Measurements from ENCODE around the gene GDF7. TPM values are rescaled to one million over a fixed set of nuclear protein-coding genes. Genes with fewer than 3 reads are reported as not detected.

The GDF7 gene
- total RNA-seq, 1 donor from 2014 or later, result 11.6 TPM

GRCh38 chr2:20660506-20661420 is 6.2 kb upstream of the GDF7 start:
- Histone ChIP-seq H3K27ac (no peak overlapping the region), H3K27me3 (no peaks in the 10 kb centered on the region), H3K4me1 (peaks cover 0 to 7% of the 10 kb centered on the region in 2 donors), H3K9me3 (no peaks in the 10 kb centered on the region), H3K4me3 (no peak overlapping the region), H3K36me3 (no peaks in the 10 kb centered on the region)
- TF ChIP-seq CTCF (IDR thresholded peaks at IDR 0.05), result no peak
- peak in 1 of 2 donors; percentile 55 for DNase-seq (ENCODE audit: low spot score in 2 of 2)
- intact Hi-C loops (cut with DNase I), result loop anchor here (1.0 to 5.0 kb wide), 5 partner anchors 16 to 507 kb away; no protein-coding TSS in a partner anchor

GRCh38 chr2:20661421-20662307 is 5.3 kb upstream of the GDF7 start:
- Histone ChIP-seq H3K4me1 (peaks cover 0 to 7% of the 10 kb centered on the region in 2 donors), H3K27ac (no peak overlapping the region), H3K9me3 (no peaks in the 10 kb centered on the region), H3K4me3 (no peak overlapping the region), H3K27me3 (no peaks in the 10 kb centered on the region), H3K36me3 (no peaks in the 10 kb centered on the region)
- TF ChIP-seq CTCF (IDR thresholded peaks at IDR 0.05), result peak; percentile 94 to 98 (median 96)
- intact Hi-C loops (cut with DNase I), result loop anchor here (1.0 to 5.0 kb wide), 5 partner anchors 15 to 506 kb away; no protein-coding TSS in a partner anchor
- DNase-seq (ENCODE audit: low spot score in 2 of 2), result peak in 1 of 2 donors; percentile 88

GRCh38 chr2:20662308-20662937 is 4.5 kb upstream of the GDF7 start:
- Histone ChIP-seq H3K9me3 (no peaks in the 10 kb centered on the region), H3K27ac (no peak overlapping the region), H3K27me3 (no peaks in the 10 kb centered on the region), H3K4me1 (peaks cover 0 to 7% of the 10 kb centered on the region in 2 donors), H3K36me3 (no peaks in the 10 kb centered on the region), H3K4me3 (no peak overlapping the region)
- intact Hi-C loops (cut with DNase I), result loop anchor here (5.0 kb wide), 1 partner anchor 505 kb away; no protein-coding TSS in a partner anchor
- DNase-seq (ENCODE audit: low spot score in 2 of 2), result peak in 1 of 2 donors; percentile 60
- TF ChIP-seq CTCF (IDR thresholded peaks at IDR 0.05), result no peak

- no peaks in the 10 kb centered on the region for H3K27me3 ChIP-seq
- peak in 1 of 2 donors; percentile 52 for DNase-seq (ENCODE audit: low spot score in 2 of 2)
- H3K4me1 ChIP-seq, result peaks cover 0 to 9% of the 10 kb centered on the region in 2 donors
- no peaks in the 10 kb centered on the region for H3K36me3 ChIP-seq
- no peaks in the 10 kb centered on the region for H3K9me3 ChIP-seq
- peak overlapping the region in 1 of 2 donors; percentile 19 for H3K27ac ChIP-seq
- intact Hi-C loops (cut with DNase I), result loop anchor here (5.0 kb wide), 1 partner anchor 504 kb away; no protein-coding TSS in a partner anchor
- no peak for TF ChIP-seq CTCF (IDR thresholded peaks at IDR 0.05)
- H3K4me3 ChIP-seq, result no peak overlapping the region
These were observed 3.5 kb upstream of the GDF7 start for GRCh38 chr2:20663196-20664070.
